MCF 10A (cell line): ENCODE measurements around the gene NEK3. TPM values are rescaled to one million over a fixed set of nuclear protein-coding genes. Genes with fewer than 3 reads are reported as not detected.

Experiments used
- BruUV-seq: library from RNA; stranded (reverse); fragments of 400-500 nt; replicated peaks from 2 replicates; lab custom pipeline; 2021; lab: Mats Ljungman, UMichigan
- CTCF ChIA-PET: fragments of 300-600 bp; sonication (Branson Sonifier 250); formaldehyde crosslinking; extraction: SDS; loops from one replicate; lab custom pipeline; 2021; ENCODE audit warnings: antibody characterized with exemption, inconsistent platforms; lab: Yijun Ruan, JAX
- POLR2A ChIA-PET: fragments of 300-600, 350-650 bp; sonication (Branson Sonifier 250); formaldehyde crosslinking; extraction: SDS; loops from one replicate; lab custom pipeline; 2020; ENCODE audit warnings: antibody characterized with exemption, inconsistent platforms; lab: Yijun Ruan, JAX
- DNase-seq: peaks from one replicate; pipeline ENCODE4 v3.0.0-alpha.2; 2018; ENCODE audit not compliant: unreplicated experiment
- H3K27ac Mint-ChIP-seq: one replicate; pipeline ENCODE4 v1.8.0; 2022; ENCODE audit warnings: mild to moderate bottlenecking, low read depth, mixed read lengths; ENCODE audit not compliant: unreplicated experiment
- H3K27me3 Mint-ChIP-seq: one replicate; pipeline ENCODE4 v1.8.0; 2022; ENCODE audit warnings: mixed read lengths; ENCODE audit not compliant: insufficient read depth, unreplicated experiment
- H3K36me3 Mint-ChIP-seq: one replicate; pipeline ENCODE4 v1.8.0; 2022; ENCODE audit warnings: mild to moderate bottlenecking, moderate library complexity, mixed read lengths; ENCODE audit not compliant: insufficient read depth, unreplicated experiment
- H3K4me1 Mint-ChIP-seq: one replicate; pipeline ENCODE4 v1.8.0; 2022; ENCODE audit warnings: mixed read lengths; ENCODE audit not compliant: insufficient read depth, unreplicated experiment
- H3K4me3 Mint-ChIP-seq: one replicate; pipeline ENCODE4 v1.8.0; 2022; ENCODE audit warnings: mild to moderate bottlenecking, moderate library complexity, mixed read lengths; ENCODE audit not compliant: unreplicated experiment
- H3K9me3 Mint-ChIP-seq: one replicate; pipeline ENCODE4 v1.8.0; 2022; ENCODE audit warnings: mixed read lengths; ENCODE audit not compliant: unreplicated experiment
- CTCF ChIP-seq: fragments of 200-600 bp; IDR thresholded peaks from one replicate; pipeline ENCODE4 v1.8.0; 2022; ENCODE audit warnings: antibody characterized with exemption, mild to moderate bottlenecking; ENCODE audit not compliant: unreplicated experiment
- intact Hi-C: fragments of 100-400 bp; cut with micrococcal nuclease; formaldehyde crosslinking; loops from 2 replicates; pipeline ENCODE4 v1.14.1; 2022
- total RNA-seq: library from RNA; stranded (reverse); gene quantifications from 2 replicates; pipeline ENCODE4 v1.2.3, GENCODE V29; 2022

Gene NEK3
- total RNA-seq, 1 experiment from 2014 or later, result 23.7 TPM

- POLR2A ChIA-PET, result interaction anchor here (0.6 to 0.7 kb wide), 2 partner anchors 32 to 307 kb away, joined by 3 to 4 read pairs; no protein-coding TSS in a partner anchor
- no peaks in the 10 kb centered on the region for H3K4me1 Mint-ChIP-seq
- DNase-seq, result no peak
- no peaks in the 10 kb centered on the region for H3K27me3 Mint-ChIP-seq
- no peaks in the 10 kb centered on the region for H3K36me3 Mint-ChIP-seq
- H3K9me3 Mint-ChIP-seq, result peaks cover 9% of the 10 kb centered on the region
- no TSS peak for BruUV-seq
- intact Hi-C loops, result no loop called here
- no peak for TF ChIP-seq CTCF
- CTCF ChIA-PET, result interaction anchor here (0.6 to 1.3 kb wide), 3 partner anchors 15 to 238 kb away, joined by 3 to 5 read pairs (median 4); no protein-coding TSS in a partner anchor
- H3K27ac Mint-ChIP-seq, result no peak overlapping the region
- H3K4me3 Mint-ChIP-seq, result no peak overlapping the region
Measured at GRCh38 chr13:52096748-52097147, 62.6 kb downstream of the NEK3 start.

DNA sequence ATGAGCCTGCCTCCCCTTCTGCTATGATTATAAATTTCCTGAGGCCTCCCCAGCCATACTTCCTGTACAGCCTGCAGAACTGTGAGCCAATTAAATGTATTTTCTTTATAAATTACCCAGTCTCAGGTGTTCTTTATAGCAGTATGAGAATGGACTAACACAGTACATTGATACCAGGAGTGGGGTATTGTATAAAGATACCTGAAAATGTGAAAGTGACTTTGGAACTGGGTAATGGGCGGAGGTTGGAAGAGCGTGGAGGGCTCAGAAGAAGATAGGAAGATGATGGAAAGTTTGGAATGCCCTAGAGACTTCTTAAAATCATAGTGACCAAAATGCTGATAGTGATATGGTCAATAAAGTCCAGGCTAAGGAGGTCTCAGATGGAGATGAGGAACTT is 63.3 kb downstream of the NEK3 start:
- intact Hi-C loops, result no loop called here
- Mint-ChIP-seq H3K9me3 (peaks cover 9% of the 10 kb centered on the region), H3K27ac (no peak overlapping the region), H3K4me1 (no peaks in the 10 kb centered on the region), H3K36me3 (no peaks in the 10 kb centered on the region), H3K4me3 (no peak overlapping the region), H3K27me3 (no peaks in the 10 kb centered on the region)
- POLR2A ChIA-PET, result interaction anchor here (0.7 kb wide), 1 partner anchor 31 kb away, joined by 3 read pairs; no protein-coding TSS in a partner anchor
- TF ChIP-seq CTCF, result no peak
- BruUV-seq, result no TSS peak
- DNase-seq, result no peak
- CTCF ChIA-PET, result interaction anchor here (0.6 kb wide), 1 partner anchor 14 kb away, joined by 4 read pairs; no protein-coding TSS in a partner anchor

DNA sequence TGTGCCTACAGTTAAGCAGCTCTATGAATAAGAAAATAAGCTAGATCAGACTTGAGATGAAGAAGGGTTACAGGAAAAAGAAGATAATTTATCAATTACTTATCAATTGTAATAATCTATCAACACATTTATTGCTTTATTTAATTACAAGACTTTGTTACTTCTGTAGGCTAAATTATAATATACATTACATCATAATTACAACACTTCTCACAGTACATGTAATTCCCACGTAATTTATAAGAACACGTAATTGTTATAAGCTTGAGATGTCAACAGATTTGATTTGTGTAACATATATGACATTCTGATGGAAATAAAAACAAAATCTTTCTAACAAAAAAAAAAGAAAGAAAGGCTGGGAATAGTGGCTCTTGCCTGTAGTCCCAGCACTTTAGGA is 67.3 kb downstream of the NEK3 start:
- H3K4me3 Mint-ChIP-seq, result no peak overlapping the region
- intact Hi-C loops, result no loop called here
- H3K36me3 Mint-ChIP-seq, result no peaks in the 10 kb centered on the region
- POLR2A ChIA-PET, result no interaction called here
- H3K4me1 Mint-ChIP-seq, result no peaks in the 10 kb centered on the region
- DNase-seq, result no peak
- CTCF ChIA-PET, result interaction anchor here (1.1 kb wide), 1 partner anchor 9 kb away, joined by 3 read pairs; no protein-coding TSS in a partner anchor
- BruUV-seq, result no TSS peak
- no peak overlapping the region for H3K27ac Mint-ChIP-seq
- H3K27me3 Mint-ChIP-seq, result no peaks in the 10 kb centered on the region
- TF ChIP-seq CTCF, result no peak
- peaks cover 9% of the 10 kb centered on the region for H3K9me3 Mint-ChIP-seq

DNA sequence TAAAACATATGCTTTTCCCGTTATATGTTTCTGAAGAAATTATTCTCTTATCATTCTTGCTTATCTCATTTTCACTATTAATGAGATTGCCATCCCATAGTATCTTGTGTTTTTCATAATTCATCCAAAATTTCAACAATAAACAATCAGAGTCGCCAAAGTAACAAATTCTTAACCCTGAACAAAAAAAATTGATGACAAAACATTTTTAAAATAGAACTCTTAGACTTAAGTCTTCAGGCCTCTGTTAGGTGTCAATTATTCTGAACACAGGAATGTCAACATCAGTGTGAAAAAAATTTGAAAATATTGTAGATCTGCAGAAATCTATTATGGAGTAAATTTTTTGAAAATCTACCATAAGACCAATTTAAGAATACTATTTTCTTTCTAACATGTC is 67.9 kb downstream of the NEK3 start:
- no peak overlapping the region for H3K27ac Mint-ChIP-seq
- peaks cover 8% of the 10 kb centered on the region for H3K9me3 Mint-ChIP-seq
- H3K4me3 Mint-ChIP-seq, result no peak overlapping the region
- no peak for DNase-seq
- no peaks in the 10 kb centered on the region for H3K4me1 Mint-ChIP-seq
- no peaks in the 10 kb centered on the region for H3K36me3 Mint-ChIP-seq
- no peak for TF ChIP-seq CTCF
- no peaks in the 10 kb centered on the region for H3K27me3 Mint-ChIP-seq
- no TSS peak for BruUV-seq
- ChIA-PET CTCF (interaction anchor here (0.8 to 1.3 kb wide), 3 partner anchors 12 to 178 kb away, joined by 3 to 7 read pairs (median 5); no protein-coding TSS in a partner anchor), POLR2A (no interaction called here)
- intact Hi-C loops, result no loop called here
